WTC11 (cell line): Measurements from ENCODE around the gene GATA6. TPM values are rescaled to one million over a fixed set of nuclear protein-coding genes. Genes with fewer than 3 reads are reported as not detected.

ENCODE experiments used
- ATAC-seq: fragments of 200-7000 bp; cut with Tn5 transposase; 2 replicates; pipeline ENCODE4 v1.10.0; 2021; ENCODE audit warnings: mild to moderate bottlenecking, moderate library complexity
- CTCF ChIA-PET: fragments of 300-600 bp; sonication (Branson Sonifier 250); formaldehyde crosslinking; loops from one replicate; lab custom pipeline; 2021; ENCODE audit warnings: antibody characterized with exemption; lab: Charles Lee
- POLR2A ChIA-PET: fragments of 350-600 bp; sonication (Branson Sonifier 250); formaldehyde crosslinking; loops from one replicate; lab custom pipeline; 2021; ENCODE audit warnings: antibody characterized with exemption; lab: Charles Lee
- DNase-seq: peaks from one replicate; pipeline ENCODE4 v3.0.0; 2021; ENCODE audit warnings: low spot score
- H3K27ac Mint-ChIP-seq: 2 replicates; pipeline ENCODE4 v1.8.0; 2021; ENCODE audit warnings: mixed read lengths
- H3K27me3 Mint-ChIP-seq: 2 replicates; pipeline ENCODE4 v1.8.0; 2021; ENCODE audit warnings: low read depth, mild to moderate bottlenecking, moderate library complexity, mixed read lengths
- H3K36me3 Mint-ChIP-seq: 2 replicates; pipeline ENCODE4 v1.8.0; 2021; ENCODE audit warnings: mixed read lengths
- H3K4me1 Mint-ChIP-seq: 2 replicates; pipeline ENCODE4 v1.8.0; 2022; ENCODE audit warnings: mixed read lengths
- H3K4me3 Mint-ChIP-seq: 2 replicates; pipeline ENCODE4 v1.8.0; 2021; ENCODE audit warnings: mild to moderate bottlenecking, moderate library complexity, mixed read lengths
- H3K9me3 Mint-ChIP-seq: 2 replicates; pipeline ENCODE4 v1.8.0; 2021; ENCODE audit warnings: mixed read lengths
- ARID4B ChIP-seq: sonication (generic); formaldehyde crosslinking; IDR thresholded peaks from 2 replicates; pipeline ENCODE4 v1.8.0; 2023; ENCODE audit warnings: missing genetic modification reagents, mild to moderate bottlenecking, borderline replicate concordance
- ATF1 ChIP-seq: sonication (generic); formaldehyde crosslinking; IDR thresholded peaks from 2 replicates; pipeline ENCODE4 v1.8.1; 2023; ENCODE audit warnings: mild to moderate bottlenecking, moderate library complexity, missing genetic modification reagents
- ATF2 ChIP-seq: sonication (generic); formaldehyde crosslinking; IDR thresholded peaks from 2 replicates; pipeline ENCODE4 v1.8.1; 2022; ENCODE audit warnings: low read depth, missing genetic modification reagents, borderline replicate concordance
- E2F4 ChIP-seq: sonication (generic); formaldehyde crosslinking; IDR thresholded peaks from 2 replicates; pipeline ENCODE4 v1.8.1; 2022; ENCODE audit warnings: low read depth, mild to moderate bottlenecking, moderate library complexity, missing genetic modification reagents, borderline replicate concordance
- GTF2I ChIP-seq: fragments of 250-450 bp; sonication (Bioruptor Pico); conservative IDR thresholded peaks from 2 replicates; pipeline ENCODE4 v1.4.0; 2021; ENCODE audit warnings: mild to moderate bottlenecking
- OVOL2 ChIP-seq: fragments of 250-450 bp; sonication (Bioruptor Pico); IDR thresholded peaks from 2 replicates; pipeline ENCODE4 v1.9.0; 2021; ENCODE audit warnings: mild to moderate bottlenecking, borderline replicate concordance
- SMAD3 ChIP-seq: sonication (generic); formaldehyde crosslinking; IDR thresholded peaks from 2 replicates; pipeline ENCODE4 v1.8.0; 2022; ENCODE audit warnings: missing genetic modification reagents, mild to moderate bottlenecking, borderline replicate concordance
- SP1 ChIP-seq: sonication (generic); formaldehyde crosslinking; conservative IDR thresholded peaks from 2 replicates; pipeline ENCODE4 v1.8.1; 2022; ENCODE audit warnings: missing genetic modification reagents
- ZBTB21 ChIP-seq: sonication (generic); formaldehyde crosslinking; IDR thresholded peaks from 2 replicates; pipeline ENCODE4 v1.8.1; 2023; ENCODE audit warnings: mild to moderate bottlenecking, missing genetic modification reagents, borderline replicate concordance
- ZBTB43 ChIP-seq: sonication (generic); formaldehyde crosslinking; IDR thresholded peaks from 2 replicates; pipeline ENCODE4 v1.8.1; 2023; ENCODE audit warnings: mild to moderate bottlenecking, missing genetic modification reagents
- total RNA-seq: library from RNA; stranded (reverse); gene quantifications from 3 replicates; pipeline ENCODE4 v1.2.3, GENCODE V29; 2021
- TF ChIP-seq, protein P1 (sequence below): sonication (generic); formaldehyde crosslinking; IDR thresholded peaks from 2 replicates; pipeline ENCODE4 v1.8.0; 2022; ENCODE audit warnings: missing genetic modification reagents

GATA6 gene
- total RNA-seq, 1 experiment from 2014 or later: 0.15 TPM

DNA sequence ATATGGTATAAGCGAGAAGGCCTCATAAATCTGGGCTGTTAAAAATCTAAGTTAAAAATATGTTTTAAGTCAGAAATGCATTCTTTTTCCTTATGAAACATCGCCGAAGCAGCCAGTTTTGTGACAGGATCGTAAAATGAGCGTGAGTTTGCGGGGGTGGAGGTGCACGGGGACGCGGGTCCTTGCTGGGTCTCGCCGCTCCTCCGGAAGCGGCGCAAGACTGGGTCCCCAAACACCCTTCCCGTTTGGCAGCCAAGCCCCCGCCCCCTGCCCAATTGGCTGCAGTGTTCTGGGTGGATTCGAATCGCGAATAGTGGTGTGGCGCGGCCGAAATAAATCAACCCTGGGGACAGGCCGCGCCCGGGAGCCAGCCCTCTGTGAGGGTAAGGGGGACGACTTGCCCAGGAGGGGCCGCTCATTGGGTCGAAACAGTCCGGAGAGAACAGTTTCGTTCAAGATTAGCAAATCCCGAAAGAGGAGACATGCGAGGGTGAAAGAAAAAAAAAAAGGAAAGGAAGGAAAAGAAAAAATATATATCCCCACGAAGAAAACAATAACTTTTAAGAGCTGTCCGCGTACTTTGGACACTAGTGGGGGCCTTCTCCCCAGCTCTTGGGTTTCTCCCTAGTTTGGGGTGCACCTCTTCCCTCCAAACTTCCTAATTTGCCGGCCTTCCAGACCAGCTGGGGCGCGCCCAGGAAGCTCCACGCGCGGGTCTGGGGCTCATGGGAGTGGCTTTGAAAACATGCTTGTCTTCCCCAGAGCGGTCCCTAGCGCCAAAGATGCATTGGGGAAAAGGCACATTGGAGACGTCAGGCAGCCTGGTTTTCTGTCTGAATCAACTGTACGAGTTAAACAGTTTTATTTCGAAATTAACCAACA, 3.1 kb upstream of the GATA6 start (continued):
- no peak for TF ChIP-seq ATF2
- TF ChIP-seq ARID4B: no peak
- TF ChIP-seq SP1 (CRISPR knock-in tag): no peak
- no peak for TF ChIP-seq SMAD3 (CRISPR knock-in tag)
- no peak for TF ChIP-seq ZBTB21 (CRISPR knock-in tag)
- no peak for TF ChIP-seq E2F4 (CRISPR knock-in tag)
- TF ChIP-seq, all 79 proteins: peak for 0

- no peak overlapping the region for H3K27ac Mint-ChIP-seq
- POLR2A ChIA-PET: no interaction called here
- no peak for TF ChIP-seq GTF2I (CRISPR knock-in tag)
- TF ChIP-seq ATF1 (CRISPR knock-in tag): no peak
- no peak for TF ChIP-seq OVOL2 (CRISPR knock-in tag)
- TF ChIP-seq, all 79 proteins: peak for 0
- peaks cover 93% of the 10 kb centered on the region for H3K27me3 Mint-ChIP-seq
- H3K36me3 Mint-ChIP-seq: no peaks in the 10 kb centered on the region
- peaks cover 37% of the 10 kb centered on the region for H3K4me1 Mint-ChIP-seq
- ATAC-seq (no peak), DNase-seq (peak; percentile 25)
- CTCF ChIA-PET: no interaction called here
- no peaks in the 10 kb centered on the region for H3K9me3 Mint-ChIP-seq
- peak overlapping the region; percentile 76 for H3K4me3 Mint-ChIP-seq
Measured at GRCh38 chr18:22167091-22167470, 2.3 kb upstream of the GATA6 start.

- TF ChIP-seq, protein P1, sequence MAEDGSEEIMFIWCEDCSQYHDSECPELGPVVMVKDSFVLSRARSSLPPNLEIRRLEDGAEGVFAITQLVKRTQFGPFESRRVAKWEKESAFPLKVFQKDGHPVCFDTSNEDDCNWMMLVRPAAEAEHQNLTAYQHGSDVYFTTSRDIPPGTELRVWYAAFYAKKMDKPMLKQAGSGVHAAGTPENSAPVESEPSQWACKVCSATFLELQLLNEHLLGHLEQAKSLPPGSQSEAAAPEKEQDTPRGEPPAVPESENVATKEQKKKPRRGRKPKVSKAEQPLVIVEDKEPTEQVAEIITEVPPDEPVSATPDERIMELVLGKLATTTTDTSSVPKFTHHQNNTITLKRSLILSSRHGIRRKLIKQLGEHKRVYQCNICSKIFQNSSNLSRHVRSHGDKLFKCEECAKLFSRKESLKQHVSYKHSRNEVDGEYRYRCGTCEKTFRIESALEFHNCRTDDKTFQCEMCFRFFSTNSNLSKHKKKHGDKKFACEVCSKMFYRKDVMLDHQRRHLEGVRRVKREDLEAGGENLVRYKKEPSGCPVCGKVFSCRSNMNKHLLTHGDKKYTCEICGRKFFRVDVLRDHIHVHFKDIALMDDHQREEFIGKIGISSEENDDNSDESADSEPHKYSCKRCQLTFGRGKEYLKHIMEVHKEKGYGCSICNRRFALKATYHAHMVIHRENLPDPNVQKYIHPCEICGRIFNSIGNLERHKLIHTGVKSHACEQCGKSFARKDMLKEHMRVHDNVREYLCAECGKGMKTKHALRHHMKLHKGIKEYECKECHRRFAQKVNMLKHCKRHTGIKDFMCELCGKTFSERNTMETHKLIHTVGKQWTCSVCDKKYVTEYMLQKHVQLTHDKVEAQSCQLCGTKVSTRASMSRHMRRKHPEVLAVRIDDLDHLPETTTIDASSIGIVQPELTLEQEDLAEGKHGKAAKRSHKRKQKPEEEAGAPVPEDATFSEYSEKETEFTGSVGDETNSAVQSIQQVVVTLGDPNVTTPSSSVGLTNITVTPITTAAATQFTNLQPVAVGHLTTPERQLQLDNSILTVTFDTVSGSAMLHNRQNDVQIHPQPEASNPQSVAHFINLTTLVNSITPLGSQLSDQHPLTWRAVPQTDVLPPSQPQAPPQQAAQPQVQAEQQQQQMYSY (CRISPR knock-in tag): peak; percentile 88
- TF ChIP-seq GTF2I (CRISPR knock-in tag): no peak
- TF ChIP-seq ZBTB43: no peak
- ATAC-seq (no peak), DNase-seq (peak; percentile 56)
- ChIA-PET CTCF (interaction anchor here (0.6 to 1.7 kb wide), 2 partner anchors 246 to 253 kb away, joined by 4 to 5 read pairs; no protein-coding TSS in a partner anchor), POLR2A (no interaction called here)
- peaks cover 37% of the 10 kb centered on the region for H3K4me1 Mint-ChIP-seq
- peak overlapping the region; percentile 76 for H3K4me3 Mint-ChIP-seq
- no peak overlapping the region for H3K27ac Mint-ChIP-seq
- H3K9me3 Mint-ChIP-seq: no peaks in the 10 kb centered on the region
- no peaks in the 10 kb centered on the region for H3K36me3 Mint-ChIP-seq
- H3K27me3 Mint-ChIP-seq: peaks cover 93% of the 10 kb centered on the region
Measured at GRCh38 chr18:22167471-22168241, 1.7 kb upstream of the GATA6 start.
